HG03039 (cell line): ENCODE measurements around the gene KRTAP10-7.
"Not testable (repeated sequence)": the region's sequence is repeated elsewhere in the genome, so short reads cannot be mapped to it uniquely, and the experiment has no call there.

Experiments
- ATAC-seq: cut with Tn5 transposase; IDR thresholded peaks from one replicate; pipeline ENCODE4 v1.9.1; 2021; ENCODE audit warnings: mild to moderate bottlenecking, moderate library complexity; ENCODE audit not compliant: unreplicated experiment

KRTAP10-7 gene

GRCh38 chr21:44590311-44590721 lies 10.1 kb upstream of the KRTAP10-7 start:
- ATAC-seq = no peak

- ATAC-seq = not testable (repeated sequence)
Measured at GRCh38 chr21:44590897-44591800, 9.2 kb upstream of the KRTAP10-7 start.

- ATAC-seq = not testable (repeated sequence)
Measured at GRCh38 chr21:44591801-44592130, 8.6 kb upstream of the KRTAP10-7 start.

- no peak for ATAC-seq
Measured at GRCh38 chr21:44592446-44593311, 7.7 kb upstream of the KRTAP10-7 start, which contains the start of gene KRTAP10-6. Gene KRTAP10-6, minus strand, starts transcription at chr21:44592505. Its CDS starts 21 bp downstream, at chr21:44592484.

GRCh38 chr21:44593598-44594405 lies 6.6 kb upstream of the KRTAP10-7 start:
- ATAC-seq = no peak

- ATAC-seq = no peak
Measured at GRCh38 chr21:44594406-44594916, 5.9 kb upstream of the KRTAP10-7 start.

- ATAC-seq = no peak
Measured at GRCh38 chr21:44595524-44595923, 4.9 kb upstream of the KRTAP10-7 start.

- ATAC-seq = no peak
Measured at GRCh38 chr21:44596068-44596725, 4.2 kb upstream of the KRTAP10-7 start.

GRCh38 chr21:44598061-44598460 lies 2.3 kb upstream of the KRTAP10-7 start:
- ATAC-seq = no peak

GRCh38 chr21:44599264-44600029 lies 950 bp upstream of the KRTAP10-7 start:
- ATAC-seq = no peak

- not testable (repeated sequence) for ATAC-seq
Measured at GRCh38 chr21:44601091-44601490, 694 bp downstream of the KRTAP10-7 start.

GRCh38 chr21:44601596-44602462 lies 1.4 kb downstream of the KRTAP10-7 start:
- ATAC-seq = no peak

- no peak for ATAC-seq
Measured at GRCh38 chr21:44602463-44602850, 2.1 kb downstream of the KRTAP10-7 start.

- ATAC-seq = no peak
Measured at GRCh38 chr21:44603109-44603875, 2.9 kb downstream of the KRTAP10-7 start.

GRCh38 chr21:44603911-44604310 lies 3.5 kb downstream of the KRTAP10-7 start:
- ATAC-seq = no peak

GRCh38 chr21:44606495-44606894 lies 6.1 kb downstream of the KRTAP10-7 start:
- ATAC-seq = no peak

- no peak for ATAC-seq
Measured at GRCh38 chr21:44609193-44609592, 8.8 kb downstream of the KRTAP10-7 start.
